ENCODE results near the gene GULP1.

- no peak for TF ChIP-seq CTCF (IDR thresholded peaks at IDR 0.05)
- no peak for TF ChIP-seq POLR2A (IDR thresholded peaks at IDR 0.05)
Observed at GRCh38 chr2:188278388-188279092, 13.1 kb upstream of the GULP1 start.

Measured in vagina (tissue), 2 donors.